Spleen (tissue), 7 donors: Measurements from ENCODE around the gene PARVA.
"Not testable (repeated sequence)": the region's sequence is repeated elsewhere in the genome, so short reads cannot be mapped to it uniquely, and the experiment has no call there.

Experiments used
- POLR2AphosphoS5 ChIP-seq, 3 donors: sonication (generic); formaldehyde crosslinking; IDR thresholded peaks; one replicate each; pipeline ENCODE4 v1.5.1; 2017; ENCODE audit warnings: antibody characterized with exemption in 3 of 3
- TF ChIP-seq, protein P1 (sequence below), 11 experiments: fragments of 200-600 bp in 7 of 11; fragments of 450-650 bp in 4 of 11; sonication (generic) in 4 of 11; IDR thresholded peaks in 8 of 11; conservative IDR thresholded peaks in 3 of 11; 1 replicate in 7 of 11; 2 replicates in 4 of 11; pipeline versions ENCODE4 v1.4.0 to v1.8.0; 2016 to 2021; ENCODE audit warnings: antibody characterized with exemption in 11 of 11, inconsistent platforms in 4 of 11, mild to moderate bottlenecking in 1 of 11
- donor health status: DM: no; HTN: no; CAD: no; lungs with moderate emphysema.
- donor health status: DM: no; HTN: no; CAD: no.
- donor health status: DM: no; HTN: no; CAD: no.

GRCh38 chr11:12365965-12366575, 11.3 kb upstream of the PARVA start:
- TF ChIP-seq POLR2AphosphoS5 (IDR thresholded peaks at IDR 0.05) = not testable (repeated sequence)
- TF ChIP-seq, protein P1, sequence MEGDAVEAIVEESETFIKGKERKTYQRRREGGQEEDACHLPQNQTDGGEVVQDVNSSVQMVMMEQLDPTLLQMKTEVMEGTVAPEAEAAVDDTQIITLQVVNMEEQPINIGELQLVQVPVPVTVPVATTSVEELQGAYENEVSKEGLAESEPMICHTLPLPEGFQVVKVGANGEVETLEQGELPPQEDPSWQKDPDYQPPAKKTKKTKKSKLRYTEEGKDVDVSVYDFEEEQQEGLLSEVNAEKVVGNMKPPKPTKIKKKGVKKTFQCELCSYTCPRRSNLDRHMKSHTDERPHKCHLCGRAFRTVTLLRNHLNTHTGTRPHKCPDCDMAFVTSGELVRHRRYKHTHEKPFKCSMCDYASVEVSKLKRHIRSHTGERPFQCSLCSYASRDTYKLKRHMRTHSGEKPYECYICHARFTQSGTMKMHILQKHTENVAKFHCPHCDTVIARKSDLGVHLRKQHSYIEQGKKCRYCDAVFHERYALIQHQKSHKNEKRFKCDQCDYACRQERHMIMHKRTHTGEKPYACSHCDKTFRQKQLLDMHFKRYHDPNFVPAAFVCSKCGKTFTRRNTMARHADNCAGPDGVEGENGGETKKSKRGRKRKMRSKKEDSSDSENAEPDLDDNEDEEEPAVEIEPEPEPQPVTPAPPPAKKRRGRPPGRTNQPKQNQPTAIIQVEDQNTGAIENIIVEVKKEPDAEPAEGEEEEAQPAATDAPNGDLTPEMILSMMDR (IDR thresholded peaks at IDR 0.05 in 8 of 11, conservative IDR thresholded peaks at IDR 0.05 in 3 of 11) = not testable (repeated sequence)
